ENCODE results near the gene MFAP4. TPM values are rescaled to one million over a fixed set of nuclear protein-coding genes. Genes with fewer than 3 reads are reported as not detected.

The MFAP4 gene
- total RNA-seq, 4 donors from 2014 or later, result 127 to 315 (median 226) TPM

DNA sequence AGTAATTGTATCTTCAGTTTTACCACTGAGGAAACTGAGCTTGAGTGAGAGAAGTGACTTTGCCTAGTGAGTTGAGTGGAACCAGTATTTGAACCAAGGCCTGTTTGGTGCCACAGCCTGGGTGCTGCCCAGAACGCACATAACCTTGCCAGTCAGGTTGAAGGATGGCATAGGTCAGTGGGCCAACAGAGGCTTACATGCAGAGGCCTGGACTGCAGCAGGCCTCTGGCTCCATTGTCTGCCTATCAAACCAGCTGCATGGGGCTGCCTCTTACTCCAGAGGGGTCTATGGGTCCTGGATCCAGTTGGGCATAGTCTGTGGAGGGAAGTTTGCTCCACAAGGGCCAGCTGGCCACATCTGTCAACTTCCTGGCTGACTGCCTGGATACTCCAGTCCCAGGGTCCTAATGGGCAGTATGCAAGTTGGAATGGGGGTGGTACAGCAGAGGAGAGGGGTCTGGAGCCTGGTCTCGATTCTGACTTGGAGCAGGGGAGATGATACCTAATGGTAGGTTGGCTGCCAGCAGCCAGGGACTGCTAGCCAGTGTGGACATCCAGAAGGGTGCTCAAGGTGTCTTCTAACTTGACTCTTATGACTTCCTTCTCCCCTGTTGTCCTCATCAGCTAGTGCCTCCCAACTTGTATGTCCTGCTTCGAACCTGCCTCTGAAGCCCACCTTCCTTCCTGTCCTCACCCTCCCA is 12.9 kb upstream of the MFAP4 start:
- H3K36me3 ChIP-seq, result no peaks in the 10 kb centered on the region
- TF ChIP-seq, protein P1, sequence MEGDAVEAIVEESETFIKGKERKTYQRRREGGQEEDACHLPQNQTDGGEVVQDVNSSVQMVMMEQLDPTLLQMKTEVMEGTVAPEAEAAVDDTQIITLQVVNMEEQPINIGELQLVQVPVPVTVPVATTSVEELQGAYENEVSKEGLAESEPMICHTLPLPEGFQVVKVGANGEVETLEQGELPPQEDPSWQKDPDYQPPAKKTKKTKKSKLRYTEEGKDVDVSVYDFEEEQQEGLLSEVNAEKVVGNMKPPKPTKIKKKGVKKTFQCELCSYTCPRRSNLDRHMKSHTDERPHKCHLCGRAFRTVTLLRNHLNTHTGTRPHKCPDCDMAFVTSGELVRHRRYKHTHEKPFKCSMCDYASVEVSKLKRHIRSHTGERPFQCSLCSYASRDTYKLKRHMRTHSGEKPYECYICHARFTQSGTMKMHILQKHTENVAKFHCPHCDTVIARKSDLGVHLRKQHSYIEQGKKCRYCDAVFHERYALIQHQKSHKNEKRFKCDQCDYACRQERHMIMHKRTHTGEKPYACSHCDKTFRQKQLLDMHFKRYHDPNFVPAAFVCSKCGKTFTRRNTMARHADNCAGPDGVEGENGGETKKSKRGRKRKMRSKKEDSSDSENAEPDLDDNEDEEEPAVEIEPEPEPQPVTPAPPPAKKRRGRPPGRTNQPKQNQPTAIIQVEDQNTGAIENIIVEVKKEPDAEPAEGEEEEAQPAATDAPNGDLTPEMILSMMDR (IDR thresholded peaks at IDR 0.05), result no peak
- no peak for TF ChIP-seq POLR2A (IDR thresholded peaks at IDR 0.05; ENCODE audit: low read depth)
- no peak for TF ChIP-seq POLR2AphosphoS5 (IDR thresholded peaks at IDR 0.05)
- no peak for TF ChIP-seq EP300 (IDR thresholded peaks at IDR 0.05)
- peaks cover 13 to 45% (median 42%) of the 10 kb centered on the region in 4 donors for H3K4me1 ChIP-seq
- H3K4me3 ChIP-seq, result no peak overlapping the region
- no peak for DNase-seq (ENCODE audit: extremely low spot score)
- H3K9me3 ChIP-seq, result no peaks in the 10 kb centered on the region
- WGBS, result 78% methylated on average over 2 of the region's 3 CpGs
- peak overlapping the region in 1 of 4 donors; percentile 6 for H3K27ac ChIP-seq (replicated peaks in 1 of 4)
- no peaks in the 10 kb centered on the region for H3K27me3 ChIP-seq
- intact Hi-C loops (cut with DNase I), result no loop called here

DNA sequence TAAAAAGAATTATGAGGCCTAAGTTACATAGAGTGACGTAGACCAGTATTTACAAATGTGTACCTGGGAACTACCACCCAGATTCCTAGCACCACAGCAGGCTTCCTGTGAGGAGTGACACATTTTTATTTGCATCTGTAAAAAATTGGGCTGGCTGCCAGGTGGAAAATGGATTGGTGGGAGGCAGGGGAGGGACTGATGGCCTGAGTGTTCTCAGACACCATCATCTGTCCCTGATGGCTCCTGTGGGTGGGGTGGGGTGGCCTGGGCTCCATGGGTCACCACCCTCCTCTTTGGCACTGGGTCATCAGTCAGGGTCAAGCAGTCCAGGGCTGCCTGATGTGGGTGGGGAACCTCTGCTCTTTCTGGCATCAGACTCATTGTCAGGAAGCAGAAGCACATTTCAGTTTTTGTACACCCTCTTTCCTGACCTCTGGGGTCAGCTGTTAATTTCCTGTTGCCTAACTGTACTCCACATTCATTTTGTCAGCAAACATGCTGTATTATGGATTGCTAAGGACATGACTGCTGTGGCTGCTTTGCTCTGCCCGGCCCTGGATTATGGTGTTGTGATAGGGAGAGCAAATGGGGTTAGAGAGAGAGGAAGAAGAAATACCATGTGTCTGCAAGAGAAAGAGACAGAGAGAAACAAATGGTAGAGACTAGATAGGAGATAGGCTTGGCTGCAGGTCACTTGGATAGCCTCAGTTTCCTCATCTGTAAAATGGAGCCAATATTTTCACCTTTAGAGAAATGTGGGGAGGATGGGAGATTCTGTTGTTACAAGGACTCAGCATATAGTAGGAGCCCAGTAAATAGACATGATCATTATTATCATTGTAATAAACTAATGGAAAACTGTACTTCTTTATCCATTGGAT is 11.6 kb upstream of the MFAP4 start:
- WGBS, result 62% methylated on average over 2 of the region's 2 CpGs
- Histone ChIP-seq H3K9me3 (no peaks in the 10 kb centered on the region), H3K27me3 (no peaks in the 10 kb centered on the region), H3K4me3 (no peak overlapping the region), H3K36me3 (no peaks in the 10 kb centered on the region), H3K27ac (replicated peaks in 1 of 4) (peak overlapping the region; percentile 50 to 60 (median 54)), H3K4me1 (peaks cover 13 to 45% (median 42%) of the 10 kb centered on the region in 4 donors)
- DNase-seq (ENCODE audit: extremely low spot score), result no peak
- intact Hi-C loops (cut with DNase I), result no loop called here
- TF ChIP-seq EP300 (IDR thresholded peaks at IDR 0.05), result no peak
- TF ChIP-seq POLR2AphosphoS5 (IDR thresholded peaks at IDR 0.05), result peak; percentile 45 to 56
- TF ChIP-seq POLR2A (IDR thresholded peaks at IDR 0.05; ENCODE audit: low read depth), result no peak
- TF ChIP-seq, protein P1 (IDR thresholded peaks at IDR 0.05), result no peak

DNA sequence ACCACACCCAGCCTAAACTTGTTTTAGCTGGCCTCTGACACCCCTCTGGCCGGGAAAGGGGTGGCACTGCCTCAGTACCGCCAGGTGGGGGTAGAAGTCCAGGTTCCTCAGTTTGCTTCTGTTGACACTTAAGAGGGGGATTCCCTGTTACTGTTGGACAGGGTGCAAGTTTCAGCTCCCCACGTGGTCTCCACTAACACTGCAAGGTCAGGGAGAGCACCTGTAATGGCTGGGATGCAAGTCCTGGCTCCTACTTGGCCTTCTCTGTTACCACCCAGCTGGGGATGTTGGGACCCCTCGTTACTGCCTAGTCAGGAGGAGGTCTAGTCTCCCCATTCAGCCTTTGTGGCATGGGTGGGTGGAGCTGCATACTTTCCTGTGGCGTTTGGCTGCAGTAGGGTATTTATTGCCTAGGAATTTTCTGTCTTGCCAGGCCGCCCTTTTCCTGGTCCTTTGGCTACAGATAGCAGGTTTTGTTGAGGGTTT is 10.6 kb upstream of the MFAP4 start:
- DNase-seq (ENCODE audit: extremely low spot score), result no peak
- H3K27ac ChIP-seq (replicated peaks in 1 of 4), result peak overlapping the region; percentile 50 to 60 (median 54)
- TF ChIP-seq POLR2AphosphoS5 (IDR thresholded peaks at IDR 0.05), result no peak
- TF ChIP-seq, protein P1 (IDR thresholded peaks at IDR 0.05), result no peak
- no peak for TF ChIP-seq POLR2A (IDR thresholded peaks at IDR 0.05; ENCODE audit: low read depth)
- no peak for TF ChIP-seq EP300 (IDR thresholded peaks at IDR 0.05)

GRCh38 chr17:19392303-19392702 is 5.3 kb upstream of the MFAP4 start:
- no peaks in the 10 kb centered on the region for H3K36me3 ChIP-seq
- TF ChIP-seq, protein P1 (IDR thresholded peaks at IDR 0.05), result no peak
- TF ChIP-seq POLR2A (IDR thresholded peaks at IDR 0.05; ENCODE audit: low read depth) (no peak), POLR2AphosphoS5 (IDR thresholded peaks at IDR 0.05) (no peak), EP300 (IDR thresholded peaks at IDR 0.05) (no peak)
- no peaks in the 10 kb centered on the region for H3K27me3 ChIP-seq
- H3K4me3 ChIP-seq, result no peak overlapping the region
- H3K4me1 ChIP-seq, result peaks cover 21 to 57% (median 53%) of the 10 kb centered on the region in 4 donors
- 61% methylated on average over 3 of the region's 7 CpGs for WGBS
- H3K9me3 ChIP-seq, result no peaks in the 10 kb centered on the region
- H3K27ac ChIP-seq (replicated peaks in 1 of 4), result peak overlapping the region; percentile 4 to 95 (median 32)
- intact Hi-C loops (cut with DNase I), result no loop called here
- no peak for DNase-seq (ENCODE audit: extremely low spot score)

More for the DNA sequence above, 10.6 kb upstream of the MFAP4 start:
- no peak overlapping the region for H3K4me3 ChIP-seq
- peaks cover 13 to 47% (median 45%) of the 10 kb centered on the region in 4 donors for H3K4me1 ChIP-seq
- no peaks in the 10 kb centered on the region for H3K27me3 ChIP-seq
- H3K9me3 ChIP-seq, result no peaks in the 10 kb centered on the region
- 69% methylated on average over 3 of the region's 6 CpGs for WGBS
- no peaks in the 10 kb centered on the region for H3K36me3 ChIP-seq
- intact Hi-C loops (cut with DNase I), result no loop called here

Measured in esophagus muscularis mucosa (tissue), 4 donors.